NB4 (cell line): Measurements from ENCODE around the gene CHRM3.

ENCODE experiments used
- CTCF ChIP-seq: IDR thresholded peaks from one replicate; pipeline ENCODE4 v1.5.1; 2012; ENCODE audit warnings: low read depth, low read length
- POLR2A ChIP-seq: IDR thresholded peaks from 2 replicates; pipeline ENCODE4 v1.6.1; 2011; ENCODE audit warnings: mild to moderate bottlenecking; ENCODE audit not compliant: insufficient read length; ENCODE audit errors: extremely low read depth

GRCh38 chr1:239388578-239388977, 2.2 kb downstream of the CHRM3 start:
- TF ChIP-seq POLR2A (no peak), CTCF (no peak)
